WI38 (cell line): ENCODE results near the gene P2RY14.

ENCODE experiments used
- H3K4me3 ChIP-seq: 2 replicates; pipeline ENCODE4 v1.5.1; 2011; ENCODE audit warnings: low read depth, mild to moderate bottlenecking, control low read depth, low read length
- TF ChIP-seq, protein P1 (sequence below): IDR thresholded peaks from 2 replicates; pipeline ENCODE4 v1.5.1; 2012; ENCODE audit warnings: low read depth, mild to moderate bottlenecking, control low read depth, low read length

The P2RY14 gene

DNA sequence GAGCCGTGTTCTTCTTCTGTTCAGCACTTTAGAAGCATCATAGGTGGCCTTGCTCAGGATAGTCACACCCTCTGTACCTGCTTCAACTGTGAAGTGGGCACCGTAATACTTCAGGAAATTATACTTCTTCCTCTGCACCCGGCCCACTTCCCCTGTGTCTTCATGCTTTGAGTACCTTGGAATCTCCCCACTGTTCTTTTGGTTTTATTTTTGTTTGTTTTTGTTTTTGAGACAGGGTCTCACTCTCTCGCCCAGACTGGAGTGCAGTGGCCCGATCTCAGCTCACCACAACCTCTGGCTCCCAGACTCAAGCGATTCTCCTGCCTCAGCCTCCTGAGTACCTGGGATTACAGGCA, 1.7 kb downstream of the P2RY14 start:
- TF ChIP-seq, protein P1, sequence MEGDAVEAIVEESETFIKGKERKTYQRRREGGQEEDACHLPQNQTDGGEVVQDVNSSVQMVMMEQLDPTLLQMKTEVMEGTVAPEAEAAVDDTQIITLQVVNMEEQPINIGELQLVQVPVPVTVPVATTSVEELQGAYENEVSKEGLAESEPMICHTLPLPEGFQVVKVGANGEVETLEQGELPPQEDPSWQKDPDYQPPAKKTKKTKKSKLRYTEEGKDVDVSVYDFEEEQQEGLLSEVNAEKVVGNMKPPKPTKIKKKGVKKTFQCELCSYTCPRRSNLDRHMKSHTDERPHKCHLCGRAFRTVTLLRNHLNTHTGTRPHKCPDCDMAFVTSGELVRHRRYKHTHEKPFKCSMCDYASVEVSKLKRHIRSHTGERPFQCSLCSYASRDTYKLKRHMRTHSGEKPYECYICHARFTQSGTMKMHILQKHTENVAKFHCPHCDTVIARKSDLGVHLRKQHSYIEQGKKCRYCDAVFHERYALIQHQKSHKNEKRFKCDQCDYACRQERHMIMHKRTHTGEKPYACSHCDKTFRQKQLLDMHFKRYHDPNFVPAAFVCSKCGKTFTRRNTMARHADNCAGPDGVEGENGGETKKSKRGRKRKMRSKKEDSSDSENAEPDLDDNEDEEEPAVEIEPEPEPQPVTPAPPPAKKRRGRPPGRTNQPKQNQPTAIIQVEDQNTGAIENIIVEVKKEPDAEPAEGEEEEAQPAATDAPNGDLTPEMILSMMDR = no peak
- no peak overlapping the region for H3K4me3 ChIP-seq

DNA sequence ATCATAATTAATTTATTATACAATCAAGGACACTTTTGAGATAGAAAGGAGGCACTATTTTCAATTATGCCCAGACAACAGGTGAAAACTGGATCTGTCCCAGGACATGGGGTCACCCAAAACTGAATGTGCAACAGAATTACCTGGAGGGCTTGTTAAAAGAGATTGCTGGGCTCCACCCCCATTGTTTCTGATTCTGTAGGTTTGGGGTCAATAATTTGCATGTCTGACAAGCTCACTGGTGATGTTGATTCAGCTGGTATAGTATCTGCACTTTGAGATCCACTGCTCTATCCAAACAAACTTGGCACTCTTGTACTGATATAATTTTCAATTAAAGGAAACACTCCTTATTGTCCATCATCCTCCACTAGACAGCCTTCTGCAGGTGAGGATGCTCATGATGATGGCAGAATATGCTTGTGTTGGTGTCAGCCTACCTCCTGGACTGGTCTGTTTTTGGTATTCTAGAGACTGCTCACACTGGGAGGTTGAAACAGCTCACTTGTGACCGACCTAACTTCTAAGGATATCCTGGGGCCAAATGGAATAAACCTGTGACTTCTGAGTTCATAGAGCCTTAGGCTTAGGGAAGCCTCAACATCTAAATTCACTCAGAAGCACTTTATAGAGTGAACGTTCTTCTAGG, 2.2 kb downstream of the P2RY14 start:
- no peak overlapping the region for H3K4me3 ChIP-seq
- TF ChIP-seq, protein P1 = no peak

DNA sequence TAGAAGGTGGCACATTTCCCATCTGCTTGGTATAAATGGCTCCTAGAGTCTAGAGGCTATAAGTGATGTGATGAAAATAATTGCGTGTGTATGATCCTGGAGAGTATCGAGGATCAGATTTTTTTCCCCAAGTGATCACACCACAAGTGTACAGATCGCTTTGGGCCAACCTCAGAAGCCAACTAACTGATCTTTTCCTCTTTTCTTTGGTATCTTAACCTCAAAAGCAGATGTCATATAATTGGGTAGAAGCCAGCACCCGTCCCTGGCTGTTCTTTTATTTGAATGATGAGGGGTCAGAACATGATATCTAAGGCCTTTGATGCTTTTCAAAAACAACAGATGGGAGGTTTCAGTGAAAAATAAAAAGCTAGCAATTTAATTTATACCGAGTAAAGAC, 3.3 kb downstream of the P2RY14 start:
- TF ChIP-seq, protein P1 = no peak

DNA sequence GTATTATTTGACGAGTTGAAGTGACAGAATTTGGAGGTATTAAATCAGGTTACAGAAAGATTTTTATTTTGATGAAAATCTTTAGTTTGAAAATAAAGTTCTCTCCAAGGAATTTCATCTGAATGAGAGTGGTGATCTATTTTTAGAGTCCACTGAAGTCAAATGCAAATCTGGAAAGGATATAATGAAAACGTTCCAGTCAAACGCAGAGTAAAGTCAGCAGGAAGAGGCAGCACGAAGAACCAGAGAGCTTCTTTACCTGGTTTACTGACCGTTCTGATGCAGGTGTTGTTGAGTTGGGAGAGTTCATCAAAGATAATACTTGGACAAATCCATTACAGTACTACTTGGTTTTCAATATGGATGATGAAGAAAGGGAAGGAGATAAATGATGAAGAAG, 8.7 kb downstream of the P2RY14 start:
- no peak overlapping the region for H3K4me3 ChIP-seq
- TF ChIP-seq, protein P1 = no peak

More for the DNA sequence above, 3.3 kb downstream of the P2RY14 start:
- H3K4me3 ChIP-seq = no peak overlapping the region

DNA sequence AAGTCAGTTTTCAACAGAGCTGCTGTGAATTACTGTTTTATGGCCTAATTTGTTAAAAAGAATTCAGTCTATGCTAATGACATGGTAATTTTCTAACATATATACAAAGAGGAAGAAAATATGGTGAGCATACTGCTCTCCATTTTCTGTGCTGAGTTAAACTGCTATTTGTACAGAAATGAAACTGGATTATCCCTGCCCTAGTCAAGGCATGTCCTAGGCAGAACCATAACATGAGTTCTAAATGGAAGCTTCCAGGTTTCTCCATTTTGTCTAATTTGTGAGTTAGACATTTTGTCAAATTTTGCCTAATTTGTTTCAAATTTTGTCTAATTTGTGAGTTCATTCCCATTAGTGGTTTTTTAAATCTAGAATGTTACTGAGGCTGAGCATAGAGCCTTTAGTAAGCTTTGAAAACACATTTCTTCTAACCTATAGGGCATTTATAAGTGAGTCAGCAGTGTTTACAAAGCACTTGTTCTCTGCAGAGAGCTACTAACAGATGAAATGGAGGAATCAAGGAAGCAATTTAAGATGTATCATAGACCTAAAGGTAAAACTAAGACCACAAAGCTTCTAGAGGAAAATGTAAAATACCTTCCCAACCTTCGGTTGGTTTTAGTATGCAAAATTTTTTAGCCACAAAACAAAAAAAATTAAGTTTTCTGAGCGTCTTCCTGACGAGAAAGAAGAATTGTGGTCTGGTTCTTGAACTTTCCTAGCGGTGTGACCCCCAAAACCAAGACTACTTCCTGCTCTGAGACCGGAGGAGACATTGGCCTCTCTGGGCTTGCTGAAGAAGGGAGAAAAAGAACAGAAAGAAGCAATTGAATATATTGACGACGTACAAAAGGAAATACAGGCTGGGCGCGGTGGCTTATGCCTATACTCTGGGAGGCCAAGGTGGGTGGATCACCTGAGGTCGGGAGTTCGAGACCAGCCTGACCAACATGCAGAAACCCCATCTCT, 9.8 kb downstream of the P2RY14 start:
- TF ChIP-seq, protein P1 = no peak
- H3K4me3 ChIP-seq = no peak overlapping the region

DNA sequence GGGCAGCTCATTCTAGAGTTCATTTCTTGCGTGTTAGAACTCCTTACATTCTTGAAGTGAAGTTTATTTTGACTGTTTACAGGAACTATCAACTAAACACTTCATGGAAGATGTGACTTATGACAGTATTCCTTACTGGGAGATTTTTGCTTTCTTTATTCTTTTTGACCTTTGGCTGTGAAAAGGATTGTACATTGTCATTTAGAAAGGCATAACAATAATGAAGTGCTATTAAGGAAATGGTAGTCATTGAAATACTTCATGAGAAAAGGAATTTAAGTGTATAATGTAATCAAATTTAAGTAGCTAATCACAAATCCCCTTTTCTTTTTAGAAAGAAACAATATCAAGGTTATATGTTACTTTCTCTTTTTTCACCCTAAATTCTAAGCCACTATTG, 11.3 kb downstream of the P2RY14 start:
- H3K4me3 ChIP-seq = no peak overlapping the region
- TF ChIP-seq, protein P1 = no peak

DNA sequence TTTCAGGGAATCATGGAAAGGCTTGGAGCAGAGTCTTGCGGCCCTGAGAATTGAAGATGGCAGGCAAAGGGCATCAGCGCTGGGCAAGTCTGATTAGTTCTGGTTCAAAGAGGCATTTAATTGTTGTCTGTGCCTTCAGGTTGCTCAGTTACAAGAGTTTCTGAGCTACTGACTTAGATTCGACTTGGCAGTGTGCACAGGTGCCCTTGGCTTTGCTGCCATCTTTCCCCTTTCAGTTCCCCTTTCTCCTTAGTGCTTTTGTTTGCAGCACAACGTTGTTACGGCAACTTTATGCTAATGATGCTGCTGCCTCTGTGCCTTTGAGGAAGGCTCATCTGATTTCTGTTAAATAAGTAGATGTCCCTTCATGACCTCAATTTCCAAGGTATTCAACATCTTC, 12.5 kb downstream of the P2RY14 start:
- H3K4me3 ChIP-seq = no peak overlapping the region
- TF ChIP-seq, protein P1 = no peak
